HG02885 (cell line): ENCODE data around the gene FEM1B.

Experiments used
- ATAC-seq: cut with Tn5 transposase; IDR thresholded peaks from one replicate; pipeline ENCODE4 v1.9.1; 2021; ENCODE audit warnings: mild to moderate bottlenecking; ENCODE audit not compliant: unreplicated experiment, poor library complexity

Gene FEM1B

DNA sequence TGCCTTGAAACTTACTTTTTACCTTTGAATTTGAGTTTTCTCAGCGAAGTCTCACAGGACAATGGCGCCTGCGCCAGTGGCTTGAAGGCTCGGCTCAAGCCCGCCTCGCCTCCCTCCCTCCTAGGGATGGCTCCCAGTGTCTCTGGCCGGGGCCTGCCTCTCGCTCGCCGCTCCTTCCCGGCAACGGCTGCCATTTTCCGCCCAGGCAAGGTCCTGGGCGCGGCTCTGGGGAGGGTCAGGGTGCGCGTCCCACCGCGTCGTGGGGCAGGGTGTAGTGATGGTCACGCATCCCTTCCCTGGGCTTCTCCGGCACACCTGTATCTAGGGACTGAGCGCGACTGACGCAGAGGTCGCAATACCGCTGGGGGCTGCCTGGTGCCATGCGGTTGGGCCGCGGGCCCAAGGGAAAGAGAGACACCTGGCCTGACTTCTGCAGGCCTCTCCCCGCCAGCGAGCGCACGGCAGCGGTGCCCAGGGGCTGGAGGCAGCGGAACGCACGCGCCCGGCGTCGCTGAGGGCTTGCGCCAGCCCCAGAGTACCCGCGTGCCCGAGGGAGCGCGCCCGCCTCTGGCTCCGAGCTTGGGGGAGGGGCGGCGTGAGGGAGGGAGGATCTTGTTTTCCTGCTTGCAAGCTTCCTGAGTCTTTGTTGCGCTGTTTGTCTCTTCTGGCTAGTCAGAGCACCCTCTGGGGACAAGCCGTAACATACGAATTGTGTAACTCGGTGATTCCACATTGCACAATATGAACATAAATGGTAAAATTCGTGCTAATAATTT lies 20.7 kb upstream of the FEM1B start:
- ATAC-seq, result no peak

DNA sequence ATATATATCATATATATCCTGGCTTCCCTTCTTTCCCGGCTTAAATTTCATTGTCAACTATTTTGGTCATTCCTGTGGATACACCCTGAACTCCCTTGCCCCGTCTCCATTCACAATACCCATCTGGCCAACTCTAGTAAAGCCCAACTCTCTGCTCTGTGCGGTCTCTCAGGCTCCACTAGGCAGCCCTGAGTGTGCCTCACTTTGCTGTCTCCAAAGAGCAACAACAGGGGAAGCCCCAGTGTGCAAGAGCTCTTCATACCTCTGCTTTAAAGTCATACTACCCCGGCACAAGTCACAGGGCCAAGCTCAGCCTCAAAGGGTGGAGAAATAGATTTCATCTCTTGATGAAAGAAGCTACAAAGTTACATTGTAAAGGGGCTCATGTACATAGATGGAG lies 18.9 kb upstream of the FEM1B start:
- no peak for ATAC-seq

DNA sequence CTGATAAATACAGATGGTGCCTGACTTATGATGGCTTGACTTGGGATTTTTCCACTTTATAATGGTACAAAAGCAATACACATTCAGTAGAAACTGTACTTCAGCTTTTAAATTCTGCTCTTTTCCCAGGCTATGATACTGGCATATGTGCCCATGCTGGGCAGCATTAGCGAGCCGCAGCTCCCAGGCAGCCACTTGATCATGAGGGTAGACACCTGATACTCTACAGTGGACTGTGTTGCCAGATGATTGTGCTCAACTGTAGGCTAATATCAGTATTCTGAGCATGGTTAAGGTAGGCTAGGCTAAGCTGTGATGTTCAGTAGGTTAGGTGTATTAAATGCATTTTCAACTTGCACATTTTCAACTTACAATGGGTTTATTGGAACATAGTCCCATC lies 17.7 kb upstream of the FEM1B start:
- ATAC-seq, result no peak

DNA sequence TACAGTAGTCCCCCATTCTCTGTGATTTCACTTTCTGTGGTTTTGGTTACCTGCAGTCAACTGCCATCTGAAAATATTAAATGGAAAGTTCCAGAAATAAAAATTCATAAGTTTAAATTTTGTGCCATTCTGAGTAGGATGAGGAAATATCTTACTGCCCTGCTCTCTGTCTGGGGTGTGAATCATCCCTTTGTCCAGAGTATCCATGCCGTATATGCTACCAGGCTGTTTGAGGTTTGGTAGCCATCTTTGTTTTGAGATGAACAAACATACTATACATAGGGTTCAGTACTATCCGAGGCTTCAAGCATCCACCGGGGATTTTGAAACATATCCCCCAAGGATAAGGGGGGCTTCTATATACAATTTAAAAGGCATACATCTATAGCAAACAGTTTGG lies 16.3 kb upstream of the FEM1B start:
- no peak for ATAC-seq

DNA sequence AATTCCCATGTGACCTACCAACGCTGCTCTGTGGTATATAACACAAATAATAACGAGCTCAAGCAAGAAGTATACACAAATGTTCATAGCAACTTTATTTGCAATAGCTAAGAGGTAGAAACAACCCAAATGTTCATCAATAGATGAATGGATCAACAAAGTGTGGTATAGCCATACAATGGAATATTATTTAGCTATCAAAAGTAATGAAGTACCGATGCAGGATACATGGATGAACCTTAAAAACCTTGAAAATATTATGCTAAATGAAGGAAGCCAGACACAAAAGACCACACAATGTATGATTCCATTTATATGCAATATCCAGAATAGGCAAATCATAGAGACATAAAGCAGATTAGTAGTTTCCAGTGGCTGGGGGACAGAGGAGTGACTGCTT lies 15.6 kb upstream of the FEM1B start:
- ATAC-seq, result no peak

DNA sequence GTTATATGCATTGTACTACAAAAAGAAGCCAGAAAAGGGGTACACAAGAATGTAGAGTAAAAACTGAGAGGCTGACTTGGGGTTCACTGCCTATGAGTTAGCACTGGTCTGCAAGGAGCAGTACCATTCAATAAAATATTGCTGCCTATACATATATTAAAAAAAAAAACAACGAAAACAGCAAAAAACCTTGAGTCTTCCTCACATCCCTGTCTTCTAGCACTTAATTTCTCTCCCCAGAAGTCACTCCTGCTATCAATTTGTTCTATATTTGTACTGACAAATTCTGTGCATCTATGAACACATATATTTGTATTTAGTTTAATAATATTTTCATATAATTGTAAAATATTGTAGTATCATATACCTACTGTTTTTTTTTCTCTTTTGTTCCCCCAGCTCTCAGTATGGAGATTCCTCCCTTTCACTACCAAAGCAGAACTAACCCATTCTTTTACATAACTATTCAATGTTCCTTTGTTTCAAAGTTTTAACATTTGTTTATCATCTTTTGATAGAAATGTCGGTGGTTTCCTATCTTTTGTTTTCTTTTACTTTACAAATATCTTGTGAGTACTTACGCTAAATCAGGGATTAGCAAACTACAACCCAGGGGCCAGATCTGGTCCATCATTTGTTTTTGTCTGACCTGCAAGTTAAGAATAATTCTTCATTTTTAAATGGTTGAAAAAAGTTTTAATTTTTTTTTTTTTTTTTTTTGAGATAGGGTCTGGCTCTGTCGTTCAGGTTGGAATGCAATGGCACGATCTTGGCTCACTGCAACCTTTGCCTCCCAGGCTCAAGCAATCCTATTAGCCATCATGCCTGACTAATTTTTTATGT lies 14.8 kb upstream of the FEM1B start:
- no peak for ATAC-seq

DNA sequence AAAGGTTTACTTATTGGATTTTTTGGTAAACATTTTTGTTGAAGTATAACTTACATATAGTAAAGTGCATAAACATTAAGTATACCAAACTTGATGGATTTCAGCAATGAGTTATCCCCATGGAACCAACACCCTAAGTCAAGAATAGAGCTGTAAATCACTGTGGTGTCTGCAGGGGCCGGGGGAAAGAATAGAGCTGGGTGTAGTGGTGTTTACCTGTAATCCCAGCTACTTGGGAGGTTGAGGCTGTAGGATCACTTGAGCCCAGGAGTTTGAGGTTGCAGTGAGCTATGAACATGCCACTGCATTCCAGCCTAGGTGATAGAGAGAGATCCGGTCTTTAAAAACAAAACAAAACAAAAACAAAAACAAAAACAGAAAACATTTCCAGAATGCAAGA lies 13.3 kb upstream of the FEM1B start:
- no peak for ATAC-seq

DNA sequence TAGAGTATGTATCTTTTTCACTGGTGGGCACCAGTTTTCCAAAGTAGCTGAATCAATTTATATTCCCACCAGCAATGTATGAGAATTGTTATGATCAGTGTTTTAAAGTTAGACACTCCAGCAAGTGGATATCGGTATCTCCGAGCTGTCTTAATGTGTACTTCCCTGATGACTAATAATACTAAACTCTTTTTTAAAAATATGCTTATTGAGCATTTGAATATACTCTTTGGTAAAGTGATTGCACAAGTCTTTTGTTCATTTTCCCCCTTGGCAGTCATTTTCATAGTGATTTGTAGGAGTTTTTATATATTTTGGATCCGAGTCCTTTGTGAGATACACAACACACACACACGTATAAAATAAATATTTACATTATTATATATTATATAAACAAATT lies 12.5 kb upstream of the FEM1B start:
- ATAC-seq, result no peak

DNA sequence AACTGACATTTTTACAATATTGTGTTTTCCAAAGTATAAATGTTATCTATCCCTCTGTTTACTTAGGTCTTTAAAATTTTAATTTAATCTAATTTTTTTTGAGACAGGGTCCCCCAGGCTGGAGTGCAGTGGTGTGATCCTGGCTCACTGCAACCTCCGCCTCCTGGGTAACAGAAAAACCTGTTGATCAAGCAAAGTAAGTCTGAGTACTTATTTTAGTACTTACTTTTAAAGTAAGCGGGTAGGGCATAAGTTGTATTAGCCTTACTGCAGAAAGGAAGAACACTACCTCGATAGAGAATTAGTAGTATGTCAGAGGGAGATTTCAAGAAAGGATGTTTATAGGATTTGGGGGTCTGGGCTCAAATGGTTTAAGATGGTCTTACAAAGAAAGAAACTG lies 11.9 kb upstream of the FEM1B start:
- no peak for ATAC-seq

DNA sequence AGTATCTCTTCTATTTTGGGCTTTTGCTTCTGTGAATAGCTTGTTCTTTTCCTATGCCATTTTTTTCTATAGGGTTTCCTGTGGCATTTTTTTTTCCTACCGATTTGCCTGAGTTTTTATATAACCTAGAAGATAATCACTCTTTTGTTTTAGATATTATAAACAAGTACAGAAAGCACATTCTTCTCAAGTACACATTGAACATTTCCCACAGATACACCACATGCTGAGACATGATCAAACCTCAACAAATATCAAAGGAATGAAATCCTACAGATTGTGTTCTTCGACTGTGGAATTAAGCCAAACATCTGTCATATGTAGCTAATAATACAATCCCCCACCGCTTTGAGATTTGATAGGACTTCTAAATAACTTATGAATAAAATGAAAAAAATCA lies 9.1 kb upstream of the FEM1B start:
- no peak for ATAC-seq

DNA sequence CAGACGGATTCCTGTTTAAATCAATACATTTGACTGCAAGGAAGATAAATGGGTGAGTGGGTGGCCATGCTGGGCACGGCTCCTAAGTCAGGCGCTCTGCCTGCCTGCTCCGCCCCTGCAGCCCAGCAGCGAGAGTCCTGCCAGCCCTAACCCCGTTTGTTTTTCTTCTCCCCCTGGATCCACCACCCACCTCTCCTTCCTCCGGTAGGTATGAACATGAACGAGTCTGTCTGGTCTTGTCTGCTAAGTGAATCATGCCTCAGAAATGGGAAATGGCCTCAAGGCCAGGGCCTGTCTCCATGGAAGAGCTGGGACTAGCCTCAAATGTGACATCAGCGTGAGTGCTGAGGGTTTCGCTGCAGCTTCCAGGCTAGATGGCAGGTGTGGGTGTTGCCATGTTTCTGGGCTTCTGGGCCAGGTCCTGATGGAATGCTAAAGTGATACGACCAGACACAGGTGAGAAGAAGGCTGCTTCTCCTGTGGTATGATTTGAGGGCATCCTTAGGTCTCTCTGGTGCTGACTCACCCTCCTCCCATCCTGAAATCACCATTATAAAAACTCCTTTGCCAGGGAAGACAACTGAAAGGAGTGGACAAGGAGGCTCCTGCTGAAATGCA lies 5.6 kb upstream of the FEM1B start:
- no peak for ATAC-seq

DNA sequence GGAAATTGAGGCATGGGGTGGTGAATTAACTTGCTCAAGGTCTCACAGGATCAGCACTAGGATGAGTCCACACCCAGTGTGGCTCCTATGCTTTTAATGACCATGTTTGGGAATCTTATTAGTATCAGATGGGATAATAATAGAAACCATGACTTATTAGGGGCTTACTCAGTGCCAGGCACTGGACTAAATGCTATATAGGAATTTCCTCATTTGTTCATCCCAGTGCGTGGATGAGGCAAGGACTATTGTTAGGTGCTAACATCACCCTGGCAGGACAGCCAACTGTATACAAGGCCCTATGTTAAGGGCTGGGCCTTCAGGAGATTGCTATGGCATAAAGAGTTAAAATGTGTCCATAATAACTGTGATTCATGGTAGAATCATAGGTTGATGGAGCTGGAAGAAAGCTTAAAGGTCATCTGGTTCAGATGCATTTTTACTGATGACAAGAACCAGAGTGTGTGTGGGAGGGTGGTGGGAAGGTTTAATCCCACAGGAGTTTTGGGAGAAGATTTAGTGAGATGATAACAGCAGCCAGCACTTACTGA lies 4.7 kb upstream of the FEM1B start:
- ATAC-seq, result no peak

DNA sequence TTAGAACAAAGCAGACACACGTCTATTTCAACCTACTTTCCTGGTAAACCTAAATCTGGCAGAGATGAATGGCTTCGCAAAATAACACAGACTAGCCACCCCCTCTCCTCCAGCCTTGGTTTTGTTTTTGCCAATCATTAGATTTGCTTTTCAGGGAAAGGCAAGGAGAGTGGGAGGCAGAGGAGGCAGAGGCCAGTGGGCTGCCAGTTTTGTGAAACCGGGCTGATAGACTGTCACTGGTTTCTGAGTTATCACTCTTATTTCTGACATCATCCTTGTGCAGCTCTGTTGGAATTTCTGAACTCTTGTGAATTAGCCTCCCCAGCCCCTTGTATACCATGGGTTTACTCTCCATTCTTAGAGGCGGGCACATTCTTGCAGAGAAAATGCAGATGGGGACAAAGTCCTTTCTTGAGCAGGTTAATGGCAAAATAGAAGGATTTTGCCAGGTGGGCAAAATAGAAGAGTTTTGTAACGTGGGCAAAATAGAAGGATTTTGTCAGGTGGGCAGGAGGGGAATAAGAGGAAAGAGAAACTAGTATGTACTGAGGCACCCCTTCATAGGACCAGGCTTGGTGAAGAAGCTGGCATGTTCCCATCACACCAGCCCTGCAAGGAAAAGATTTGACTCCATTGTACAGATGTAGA lies 3.2 kb upstream of the FEM1B start:
- ATAC-seq, result no peak

DNA sequence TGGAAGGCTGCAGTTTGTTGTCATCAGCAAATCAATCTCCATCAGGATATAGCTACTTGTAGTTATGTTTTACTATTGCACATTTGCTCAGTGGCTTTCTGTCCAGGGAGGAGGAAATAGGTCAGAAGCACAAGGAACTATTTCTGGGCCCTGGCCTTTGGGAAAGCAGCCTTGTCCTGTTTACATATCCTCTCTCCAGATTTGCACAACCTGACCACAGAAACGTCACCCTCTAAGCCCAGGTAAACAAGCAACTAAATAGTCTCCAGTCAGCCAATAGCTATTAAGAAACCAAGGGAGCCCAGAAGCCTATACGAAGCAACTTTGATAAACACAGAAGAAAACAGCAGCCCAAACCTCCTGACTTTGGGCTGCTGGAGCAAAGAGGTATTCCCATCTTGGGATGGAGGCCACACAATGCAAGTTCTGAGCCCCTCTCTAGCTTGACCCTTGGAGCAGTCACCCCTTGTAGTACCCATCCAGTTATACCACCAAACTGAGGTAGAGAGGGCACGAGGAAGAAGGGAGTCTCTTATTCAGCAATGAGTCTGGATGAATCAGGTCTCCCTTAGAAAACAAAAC lies 2.3 kb upstream of the FEM1B start:
- ATAC-seq, result no peak

DNA sequence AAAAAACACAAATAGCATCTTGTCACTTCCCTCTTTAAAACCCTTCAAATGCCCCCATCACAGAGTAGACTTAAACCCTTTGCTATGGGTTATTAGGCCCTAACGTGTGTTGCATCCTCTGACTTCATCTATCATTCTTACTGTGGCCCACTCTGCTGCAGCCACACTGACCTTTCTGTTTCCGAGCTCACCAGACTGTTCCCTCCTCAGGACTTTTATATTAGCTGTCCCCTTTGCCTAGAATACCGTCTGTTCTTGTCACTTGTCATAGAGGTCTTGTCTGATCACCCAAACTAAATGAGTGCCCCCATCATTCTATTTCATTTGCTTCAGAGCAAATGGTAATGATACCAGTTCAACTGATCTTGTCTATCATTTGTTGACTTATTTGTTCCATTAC lies 877 bp upstream of the FEM1B start:
- no peak for ATAC-seq

DNA sequence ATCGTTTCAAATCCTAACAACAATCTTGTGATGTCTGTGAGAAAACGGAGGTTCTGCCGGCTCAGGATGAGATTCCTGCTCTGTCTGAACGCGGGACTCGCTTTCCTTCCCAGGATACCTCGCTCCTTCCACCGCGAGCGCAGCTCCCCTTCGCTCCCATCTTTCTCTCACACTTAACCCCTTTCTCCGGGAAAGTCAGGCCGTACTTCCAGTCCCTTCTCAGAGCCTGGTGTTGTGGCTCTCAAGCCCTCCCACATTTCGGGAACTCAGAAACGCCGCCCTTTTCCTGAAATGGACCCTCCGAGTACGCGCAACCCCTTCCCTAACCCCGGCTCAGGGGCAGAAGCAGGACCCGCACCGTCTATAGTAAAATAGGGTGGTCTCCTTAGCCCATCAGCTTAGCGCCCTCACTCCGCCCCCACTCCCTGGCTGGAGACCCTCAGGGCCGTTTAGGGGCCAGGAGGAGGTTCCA lies 378 bp upstream of the FEM1B start:
- ATAC-seq, result peak; percentile 17

DNA sequence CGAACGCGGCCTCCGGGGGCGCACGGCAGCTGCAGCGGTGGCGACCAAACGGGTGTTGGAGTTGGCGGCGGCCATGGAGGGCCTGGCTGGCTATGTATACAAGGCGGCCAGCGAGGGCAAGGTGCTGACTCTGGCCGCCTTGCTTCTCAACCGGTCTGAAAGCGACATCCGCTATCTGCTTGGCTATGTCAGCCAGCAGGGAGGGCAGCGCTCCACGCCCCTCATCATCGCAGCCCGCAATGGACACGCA lies 725 bp downstream of the FEM1B start:
- no peak for ATAC-seq

DNA sequence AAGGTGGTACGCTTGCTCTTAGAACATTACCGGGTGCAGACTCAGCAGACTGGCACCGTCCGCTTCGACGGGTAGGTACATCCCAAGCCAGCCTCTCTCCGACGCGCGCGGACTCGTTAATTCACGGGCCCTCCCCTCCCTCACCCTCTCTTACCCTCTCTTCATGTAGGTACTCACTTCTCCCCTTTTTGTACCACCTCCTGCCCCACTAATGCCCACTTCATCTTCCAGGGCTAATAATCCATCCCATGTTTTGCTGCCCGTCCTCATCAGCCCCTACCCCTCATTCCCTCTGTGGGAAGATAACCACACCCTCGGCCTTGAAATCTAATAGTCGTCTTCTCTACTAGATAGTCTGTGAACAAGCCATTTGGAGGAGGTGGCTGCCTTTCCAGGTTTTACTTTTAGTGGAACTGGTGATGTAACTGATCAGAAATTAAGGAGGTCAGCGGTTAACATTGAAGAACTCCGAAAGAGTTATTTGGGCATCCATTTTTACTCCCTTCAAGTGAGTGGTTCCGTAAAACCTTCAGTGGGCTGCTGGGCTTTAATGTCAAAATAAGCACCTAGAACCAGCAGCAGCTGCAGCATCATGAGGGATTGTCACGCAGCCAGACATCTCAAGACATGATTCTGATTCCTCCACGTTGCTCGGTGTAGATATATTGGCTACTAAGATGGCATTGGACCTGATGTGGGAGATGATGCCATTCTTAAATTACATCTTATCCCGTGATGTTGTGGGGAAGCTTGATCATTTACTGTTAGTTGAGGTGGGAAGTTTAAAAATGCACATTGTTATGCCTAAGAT lies 1.3 kb downstream of the FEM1B start:
- ATAC-seq, result no peak
